ENCODE data around the gene GHSR.

GRCh38 chr3:172475703-172476102, 27.4 kb upstream of the GHSR start:
- TF ChIP-seq, protein P1, sequence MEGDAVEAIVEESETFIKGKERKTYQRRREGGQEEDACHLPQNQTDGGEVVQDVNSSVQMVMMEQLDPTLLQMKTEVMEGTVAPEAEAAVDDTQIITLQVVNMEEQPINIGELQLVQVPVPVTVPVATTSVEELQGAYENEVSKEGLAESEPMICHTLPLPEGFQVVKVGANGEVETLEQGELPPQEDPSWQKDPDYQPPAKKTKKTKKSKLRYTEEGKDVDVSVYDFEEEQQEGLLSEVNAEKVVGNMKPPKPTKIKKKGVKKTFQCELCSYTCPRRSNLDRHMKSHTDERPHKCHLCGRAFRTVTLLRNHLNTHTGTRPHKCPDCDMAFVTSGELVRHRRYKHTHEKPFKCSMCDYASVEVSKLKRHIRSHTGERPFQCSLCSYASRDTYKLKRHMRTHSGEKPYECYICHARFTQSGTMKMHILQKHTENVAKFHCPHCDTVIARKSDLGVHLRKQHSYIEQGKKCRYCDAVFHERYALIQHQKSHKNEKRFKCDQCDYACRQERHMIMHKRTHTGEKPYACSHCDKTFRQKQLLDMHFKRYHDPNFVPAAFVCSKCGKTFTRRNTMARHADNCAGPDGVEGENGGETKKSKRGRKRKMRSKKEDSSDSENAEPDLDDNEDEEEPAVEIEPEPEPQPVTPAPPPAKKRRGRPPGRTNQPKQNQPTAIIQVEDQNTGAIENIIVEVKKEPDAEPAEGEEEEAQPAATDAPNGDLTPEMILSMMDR (IDR thresholded peaks at IDR 0.05; ENCODE audit: low read depth, low read length): no peak
- TF ChIP-seq EZH2phosphoT487 (IDR thresholded peaks at IDR 0.05; ENCODE audit: low read depth): no peak

Measured in OCI-LY3 (cell line).